ENCODE results near the gene PSMF1. TPM values are rescaled to one million over a fixed set of nuclear protein-coding genes. Genes with fewer than 3 reads are reported as not detected.

Gene PSMF1
- total RNA-seq, 1 donor from 2014 or later, result 133 TPM

DNA sequence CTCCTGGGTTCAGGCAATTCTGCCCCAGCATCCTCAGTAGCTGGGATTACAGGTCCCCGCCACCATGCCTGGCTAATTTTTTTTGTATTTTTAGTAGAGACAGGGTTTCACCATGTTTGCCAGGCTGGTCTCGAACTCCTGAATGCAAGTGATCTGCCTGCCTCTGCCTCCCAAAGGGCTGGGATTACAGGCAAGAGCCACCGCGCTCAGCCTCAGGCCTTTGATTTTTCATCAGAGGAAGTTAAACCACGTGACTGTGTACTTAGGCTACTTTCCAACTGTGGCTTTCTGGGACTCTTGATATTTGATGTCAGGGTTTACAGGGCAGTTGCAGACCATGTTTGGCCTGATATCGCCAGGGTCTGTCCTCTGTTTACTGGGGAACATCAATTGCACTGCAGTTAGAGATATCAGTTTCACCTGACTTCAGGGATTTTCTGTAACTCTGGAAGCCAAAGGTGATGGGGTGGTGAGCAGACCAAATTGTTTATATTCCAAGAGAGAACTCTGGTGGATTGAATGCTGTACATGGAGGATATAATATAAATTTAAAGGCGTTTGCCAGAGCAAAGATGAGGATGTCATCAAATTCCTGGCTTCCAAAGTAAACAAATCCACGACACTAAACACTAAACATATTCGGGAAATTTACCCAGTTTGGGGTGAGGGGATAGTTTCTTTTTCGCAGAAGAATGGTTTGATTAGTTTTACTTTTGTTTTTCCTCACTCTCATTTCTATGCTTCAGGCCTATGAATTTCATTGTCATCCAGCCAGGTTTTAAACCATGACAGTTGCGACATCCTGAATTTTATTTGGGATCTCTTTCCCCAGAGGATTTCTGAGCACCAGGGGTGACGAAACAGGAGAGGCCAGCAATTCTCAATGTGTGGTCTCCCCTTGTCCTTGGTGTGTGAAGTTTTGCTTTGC lies 4.2 kb downstream of the PSMF1 start:
- peaks cover 24% of the 10 kb centered on the region for H3K4me1 Mint-ChIP-seq (ENCODE audit: low read depth, unreplicated experiment)
- Histone ChIP-seq H3K4me1 (ENCODE audit: insufficient read depth, low read length) (peaks cover 12% of the 10 kb centered on the region), H3K4me2 (ENCODE audit: low read length) (peak overlapping the region; percentile 28), H3K27ac (ENCODE audit: low read depth, low read length) (no peak overlapping the region), H3K9ac (ENCODE audit: low read length) (no peak overlapping the region), H4K20me1 (ENCODE audit: insufficient read depth, low read length) (peaks cover 63% of the 10 kb centered on the region), H3K9me3 (ENCODE audit: insufficient read depth, low read depth, low read length) (no peaks in the 10 kb centered on the region), H2AFZ (ENCODE audit: low read depth, low read length) (no peak overlapping the region), H3K36me3 (ENCODE audit: insufficient read depth, low read length) (peaks cover 6% of the 10 kb centered on the region), H3K79me2 (ENCODE audit: insufficient read depth, low read length) (peaks cover 75% of the 10 kb centered on the region), H3K4me3 (ENCODE audit: insufficient read depth, low read depth, low read length) (no peak overlapping the region), H3K27me3 (ENCODE audit: insufficient read depth, low read length) (no peaks in the 10 kb centered on the region)
- no peak overlapping the region for H3K4me3 Mint-ChIP-seq (ENCODE audit: unreplicated experiment)
- no peaks in the 10 kb centered on the region for H3K27me3 Mint-ChIP-seq (ENCODE audit: low read depth, unreplicated experiment)
- H3K27ac Mint-ChIP-seq (ENCODE audit: unreplicated experiment), result no peak overlapping the region
- FAIRE-seq, result no peak
- peaks cover 6% of the 10 kb centered on the region for H3K36me3 Mint-ChIP-seq (ENCODE audit: low read depth, unreplicated experiment)
- TF ChIP-seq, protein P1, sequence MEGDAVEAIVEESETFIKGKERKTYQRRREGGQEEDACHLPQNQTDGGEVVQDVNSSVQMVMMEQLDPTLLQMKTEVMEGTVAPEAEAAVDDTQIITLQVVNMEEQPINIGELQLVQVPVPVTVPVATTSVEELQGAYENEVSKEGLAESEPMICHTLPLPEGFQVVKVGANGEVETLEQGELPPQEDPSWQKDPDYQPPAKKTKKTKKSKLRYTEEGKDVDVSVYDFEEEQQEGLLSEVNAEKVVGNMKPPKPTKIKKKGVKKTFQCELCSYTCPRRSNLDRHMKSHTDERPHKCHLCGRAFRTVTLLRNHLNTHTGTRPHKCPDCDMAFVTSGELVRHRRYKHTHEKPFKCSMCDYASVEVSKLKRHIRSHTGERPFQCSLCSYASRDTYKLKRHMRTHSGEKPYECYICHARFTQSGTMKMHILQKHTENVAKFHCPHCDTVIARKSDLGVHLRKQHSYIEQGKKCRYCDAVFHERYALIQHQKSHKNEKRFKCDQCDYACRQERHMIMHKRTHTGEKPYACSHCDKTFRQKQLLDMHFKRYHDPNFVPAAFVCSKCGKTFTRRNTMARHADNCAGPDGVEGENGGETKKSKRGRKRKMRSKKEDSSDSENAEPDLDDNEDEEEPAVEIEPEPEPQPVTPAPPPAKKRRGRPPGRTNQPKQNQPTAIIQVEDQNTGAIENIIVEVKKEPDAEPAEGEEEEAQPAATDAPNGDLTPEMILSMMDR (IDR thresholded peaks at IDR 0.05; ENCODE audit: insufficient read depth, low read depth, low read length), result no peak
- TF ChIP-seq EZH2 (IDR thresholded peaks at IDR 0.05; ENCODE audit: insufficient read depth, low read length), result no peak
- DNase-seq (ENCODE audit: low read depth), result peak; percentile 11
- no peaks in the 10 kb centered on the region for H3K9me3 Mint-ChIP-seq (ENCODE audit: unreplicated experiment)

DNA sequence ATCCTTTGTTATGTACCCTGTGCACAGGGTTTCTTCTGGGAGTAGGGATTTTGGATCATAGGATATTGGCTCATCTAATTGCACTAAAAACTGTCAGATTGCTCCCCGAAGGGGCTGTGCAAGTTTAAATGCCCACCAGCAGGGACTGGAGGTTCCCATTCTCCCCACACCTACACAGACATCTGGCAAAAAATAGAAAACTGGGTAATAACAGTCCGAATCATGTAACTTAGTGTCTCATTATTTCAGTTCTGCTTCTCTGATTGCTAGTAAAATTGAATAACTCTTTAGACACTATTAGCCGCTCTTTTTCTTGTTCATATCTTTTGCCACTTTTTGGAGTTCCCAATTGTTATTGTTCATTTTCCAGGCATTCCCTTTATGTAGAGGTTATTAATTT lies 5.3 kb downstream of the PSMF1 start:
- FAIRE-seq (no peak), DNase-seq (ENCODE audit: low read depth) (no peak)
- Histone ChIP-seq H3K9me3 (ENCODE audit: insufficient read depth, low read depth, low read length) (no peaks in the 10 kb centered on the region), H2AFZ (ENCODE audit: low read depth, low read length) (no peak overlapping the region), H3K27ac (ENCODE audit: low read depth, low read length) (no peak overlapping the region), H3K79me2 (ENCODE audit: insufficient read depth, low read length) (peaks cover 65% of the 10 kb centered on the region), H3K4me1 (ENCODE audit: insufficient read depth, low read length) (peaks cover 9% of the 10 kb centered on the region), H3K9ac (ENCODE audit: low read length) (no peak overlapping the region), H3K4me2 (ENCODE audit: low read length) (no peak overlapping the region), H3K36me3 (ENCODE audit: insufficient read depth, low read length) (peaks cover 10% of the 10 kb centered on the region), H3K27me3 (ENCODE audit: insufficient read depth, low read length) (no peaks in the 10 kb centered on the region), H4K20me1 (ENCODE audit: insufficient read depth, low read length) (peaks cover 63% of the 10 kb centered on the region), H3K4me3 (ENCODE audit: insufficient read depth, low read depth, low read length) (no peak overlapping the region)
- Mint-ChIP-seq H3K27ac (ENCODE audit: unreplicated experiment) (no peak overlapping the region), H3K4me1 (ENCODE audit: low read depth, unreplicated experiment) (peaks cover 24% of the 10 kb centered on the region), H3K9me3 (ENCODE audit: unreplicated experiment) (no peaks in the 10 kb centered on the region), H3K4me3 (ENCODE audit: unreplicated experiment) (no peak overlapping the region), H3K27me3 (ENCODE audit: low read depth, unreplicated experiment) (no peaks in the 10 kb centered on the region), H3K36me3 (ENCODE audit: low read depth, unreplicated experiment) (peaks cover 6% of the 10 kb centered on the region)
- TF ChIP-seq, protein P1 (IDR thresholded peaks at IDR 0.05; ENCODE audit: insufficient read depth, low read depth, low read length), result no peak
- TF ChIP-seq EZH2 (IDR thresholded peaks at IDR 0.05; ENCODE audit: insufficient read depth, low read length), result no peak

DNA sequence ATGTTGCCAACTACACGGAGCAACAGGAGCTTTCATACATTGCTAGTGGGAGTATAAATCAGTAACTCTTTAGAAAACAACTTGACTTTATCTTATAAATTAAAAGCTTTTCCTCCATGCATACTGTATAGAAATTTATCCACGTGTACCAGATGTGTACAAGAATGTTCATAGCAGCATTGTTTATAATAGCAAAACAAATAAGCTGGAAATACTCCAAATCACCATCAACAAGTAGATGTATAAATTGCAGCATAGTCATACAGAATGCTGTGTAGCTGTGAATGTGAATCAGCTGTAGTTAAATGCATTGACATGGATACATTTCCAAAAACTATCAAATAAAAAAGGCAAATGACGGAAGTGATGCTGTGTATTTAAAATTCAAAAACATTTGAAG lies 6.0 kb downstream of the PSMF1 start:
- H3K36me3 ChIP-seq (ENCODE audit: insufficient read depth, low read length), result peaks cover 14% of the 10 kb centered on the region
- H2AFZ ChIP-seq (ENCODE audit: low read depth, low read length), result no peak overlapping the region
- peaks cover 20% of the 10 kb centered on the region for H3K4me1 Mint-ChIP-seq (ENCODE audit: low read depth, unreplicated experiment)
- no peak overlapping the region for H3K27ac ChIP-seq (ENCODE audit: low read depth, low read length)
- H3K4me1 ChIP-seq (ENCODE audit: insufficient read depth, low read length), result peaks cover 4% of the 10 kb centered on the region
- no peak overlapping the region for H3K4me3 Mint-ChIP-seq (ENCODE audit: unreplicated experiment)
- H4K20me1 ChIP-seq (ENCODE audit: insufficient read depth, low read length), result peaks cover 62% of the 10 kb centered on the region
- no peak overlapping the region for H3K9ac ChIP-seq (ENCODE audit: low read length)
- no peaks in the 10 kb centered on the region for H3K27me3 Mint-ChIP-seq (ENCODE audit: low read depth, unreplicated experiment)
- no peaks in the 10 kb centered on the region for H3K9me3 ChIP-seq (ENCODE audit: insufficient read depth, low read depth, low read length)
- DNase-seq (ENCODE audit: low read depth), result no peak
- H3K4me3 ChIP-seq (ENCODE audit: insufficient read depth, low read depth, low read length), result no peak overlapping the region
- TF ChIP-seq EZH2 (IDR thresholded peaks at IDR 0.05; ENCODE audit: insufficient read depth, low read length), result no peak
- TF ChIP-seq, protein P1 (IDR thresholded peaks at IDR 0.05; ENCODE audit: insufficient read depth, low read depth, low read length), result no peak
- no peak overlapping the region for H3K4me2 ChIP-seq (ENCODE audit: low read length)
- no peaks in the 10 kb centered on the region for H3K27me3 ChIP-seq (ENCODE audit: insufficient read depth, low read length)
- no peak overlapping the region for H3K27ac Mint-ChIP-seq (ENCODE audit: unreplicated experiment)
- peaks cover 59% of the 10 kb centered on the region for H3K79me2 ChIP-seq (ENCODE audit: insufficient read depth, low read length)
- H3K9me3 Mint-ChIP-seq (ENCODE audit: unreplicated experiment), result no peaks in the 10 kb centered on the region
- no peak for FAIRE-seq
- peaks cover 10% of the 10 kb centered on the region for H3K36me3 Mint-ChIP-seq (ENCODE audit: low read depth, unreplicated experiment)
